ENCODE measurements around the gene FMNL2.

Gene FMNL2

GRCh38 chr2:152532241-152532640 is 197.3 kb downstream of the FMNL2 start:
- ATAC-seq (ENCODE audit: insufficient read depth, low read depth) (no peak), DNase-seq (no peak)
- TF ChIP-seq CTCF (IDR thresholded peaks at IDR 0.05; ENCODE audit: borderline replicate concordance, extremely low read depth, low read length, poor library complexity, severe bottlenecking) (no peak), EZH2 (IDR thresholded peaks at IDR 0.05; ENCODE audit: borderline replicate concordance, low read depth, low read length, severe bottlenecking) (no peak)
- no peak overlapping the region for H3K9ac ChIP-seq (ENCODE audit: low read depth, low read length)
- no peaks in the 10 kb centered on the region for H3K27me3 ChIP-seq (ENCODE audit: insufficient read depth, low read length, poor library complexity)
- no peak overlapping the region for H2AFZ ChIP-seq (ENCODE audit: low read depth, low read length)
- H3K4me1 ChIP-seq (ENCODE audit: insufficient read depth, low read length) = no peaks in the 10 kb centered on the region
- H4K20me1 ChIP-seq (ENCODE audit: insufficient read depth, low read length) = no peaks in the 10 kb centered on the region
- H3K4me2 ChIP-seq (ENCODE audit: insufficient read depth, low read length) = no peak overlapping the region
- no peak overlapping the region for H3K4me3 ChIP-seq (ENCODE audit: low read depth in 1 of 2, low read length in 2 of 2)
- H3K36me3 ChIP-seq (ENCODE audit: insufficient read depth, low read length) = no peaks in the 10 kb centered on the region
- H3K27ac ChIP-seq (ENCODE audit: low read length) = no peak overlapping the region
- H3K9me3 ChIP-seq (ENCODE audit: insufficient read depth, low read length, severe bottlenecking) = no peaks in the 10 kb centered on the region
- H3K79me2 ChIP-seq (ENCODE audit: insufficient read depth, low read length) = no peaks in the 10 kb centered on the region

GRCh38 chr2:152534460-152535135 is 199.6 kb downstream of the FMNL2 start:
- Histone ChIP-seq H3K4me3 (ENCODE audit: low read depth in 1 of 2, low read length in 2 of 2) (no peak overlapping the region), H2AFZ (ENCODE audit: low read depth, low read length) (no peak overlapping the region), H3K27ac (ENCODE audit: low read length) (no peak overlapping the region), H4K20me1 (ENCODE audit: insufficient read depth, low read length) (no peaks in the 10 kb centered on the region), H3K4me2 (ENCODE audit: insufficient read depth, low read length) (no peak overlapping the region), H3K4me1 (ENCODE audit: insufficient read depth, low read length) (no peaks in the 10 kb centered on the region), H3K36me3 (ENCODE audit: insufficient read depth, low read length) (no peaks in the 10 kb centered on the region), H3K79me2 (ENCODE audit: insufficient read depth, low read length) (no peaks in the 10 kb centered on the region), H3K27me3 (ENCODE audit: insufficient read depth, low read length, poor library complexity) (no peaks in the 10 kb centered on the region), H3K9ac (ENCODE audit: low read depth, low read length) (no peak overlapping the region), H3K9me3 (ENCODE audit: insufficient read depth, low read length, severe bottlenecking) (no peaks in the 10 kb centered on the region)
- ATAC-seq (ENCODE audit: insufficient read depth, low read depth) = no peak
- TF ChIP-seq CTCF (IDR thresholded peaks at IDR 0.05; ENCODE audit: borderline replicate concordance, extremely low read depth, low read length, poor library complexity, severe bottlenecking) (no peak), EZH2 (IDR thresholded peaks at IDR 0.05; ENCODE audit: borderline replicate concordance, low read depth, low read length, severe bottlenecking) (no peak)
- no peak for DNase-seq

- no peaks in the 10 kb centered on the region for H3K4me1 ChIP-seq (ENCODE audit: insufficient read depth, low read length)
- TF ChIP-seq EZH2 (IDR thresholded peaks at IDR 0.05; ENCODE audit: borderline replicate concordance, low read depth, low read length, severe bottlenecking) (no peak), CTCF (IDR thresholded peaks at IDR 0.05; ENCODE audit: borderline replicate concordance, extremely low read depth, low read length, poor library complexity, severe bottlenecking) (no peak)
- no peaks in the 10 kb centered on the region for H3K79me2 ChIP-seq (ENCODE audit: insufficient read depth, low read length)
- ATAC-seq (ENCODE audit: insufficient read depth, low read depth) (no peak), DNase-seq (no peak)
- no peaks in the 10 kb centered on the region for H4K20me1 ChIP-seq (ENCODE audit: insufficient read depth, low read length)
- H3K9ac ChIP-seq (ENCODE audit: low read depth, low read length) = no peak overlapping the region
- no peak overlapping the region for H3K27ac ChIP-seq (ENCODE audit: low read length)
- H3K4me2 ChIP-seq (ENCODE audit: insufficient read depth, low read length) = no peak overlapping the region
- H3K36me3 ChIP-seq (ENCODE audit: insufficient read depth, low read length) = no peaks in the 10 kb centered on the region
- no peak overlapping the region for H3K4me3 ChIP-seq (ENCODE audit: low read depth in 1 of 2, low read length in 2 of 2)
- H3K27me3 ChIP-seq (ENCODE audit: insufficient read depth, low read length, poor library complexity) = no peaks in the 10 kb centered on the region
- no peaks in the 10 kb centered on the region for H3K9me3 ChIP-seq (ENCODE audit: insufficient read depth, low read length, severe bottlenecking)
- H2AFZ ChIP-seq (ENCODE audit: low read depth, low read length) = no peak overlapping the region
Measured at GRCh38 chr2:152537081-152537651, 202.2 kb downstream of the FMNL2 start.
